WTC11 (cell line): ENCODE measurements around the gene SLC38A10.

Source experiments
- AR ChIP-seq: fragments of 250-450 bp; sonication (Bioruptor Pico); IDR thresholded peaks from 2 replicates; pipeline ENCODE4 v1.9.0; 2021; ENCODE audit warnings: mild to moderate bottlenecking
- ATF1 ChIP-seq: sonication (generic); formaldehyde crosslinking; IDR thresholded peaks from 2 replicates; pipeline ENCODE4 v1.8.1; 2023; ENCODE audit warnings: mild to moderate bottlenecking, moderate library complexity, missing genetic modification reagents
- CTCF ChIP-seq: fragments of 200-600 bp; IDR thresholded peaks from 2 replicates; pipeline ENCODE4 v1.8.0; 2022; ENCODE audit warnings: antibody characterized with exemption
- EMX1 ChIP-seq: fragments of 250-450 bp; sonication (Bioruptor Pico); IDR thresholded peaks from 2 replicates; pipeline ENCODE4 v1.8.0; 2021; ENCODE audit warnings: mild to moderate bottlenecking
- ESRRA ChIP-seq: sonication (generic); formaldehyde crosslinking; IDR thresholded peaks from 2 replicates; pipeline ENCODE4 v1.8.1; 2022; ENCODE audit warnings: mild to moderate bottlenecking, missing genetic modification reagents, borderline replicate concordance
- FOXJ3 ChIP-seq: sonication (generic); formaldehyde crosslinking; IDR thresholded peaks from 2 replicates; pipeline ENCODE4 v1.9.0; 2021; ENCODE audit warnings: missing genetic modification reagents, mild to moderate bottlenecking, borderline replicate concordance
- FOXP1 ChIP-seq: sonication (generic); formaldehyde crosslinking; IDR thresholded peaks from 2 replicates; pipeline ENCODE4 v1.8.0; 2022; ENCODE audit warnings: missing genetic modification reagents, mild to moderate bottlenecking, moderate library complexity, borderline replicate concordance
- MAX ChIP-seq: sonication (generic); formaldehyde crosslinking; IDR thresholded peaks from 2 replicates; pipeline ENCODE4 v1.8.0; 2022; ENCODE audit warnings: mild to moderate bottlenecking, missing genetic modification reagents
- NR3C1 ChIP-seq: sonication (generic); formaldehyde crosslinking; conservative IDR thresholded peaks from 2 replicates; pipeline ENCODE4 v1.8.1; 2023; ENCODE audit warnings: low read depth, mild to moderate bottlenecking, missing genetic modification reagents
- USF2 ChIP-seq: sonication (generic); formaldehyde crosslinking; IDR thresholded peaks from 2 replicates; pipeline ENCODE4 v1.8.1; 2023; ENCODE audit warnings: mild to moderate bottlenecking, missing genetic modification reagents, moderate library complexity
- ZNF263 ChIP-seq: sonication (generic); formaldehyde crosslinking; IDR thresholded peaks from 2 replicates; pipeline ENCODE4 v1.8.1; 2022; ENCODE audit warnings: low read depth, mild to moderate bottlenecking, moderate library complexity, missing genetic modification reagents
- TF ChIP-seq, protein P1 (sequence below): sonication (generic); formaldehyde crosslinking; IDR thresholded peaks from 2 replicates; pipeline ENCODE4 v1.8.1; 2022; ENCODE audit warnings: low read depth, missing genetic modification reagents, borderline replicate concordance
- TF ChIP-seq, protein P2 (sequence below): sonication (generic); formaldehyde crosslinking; IDR thresholded peaks from 2 replicates; pipeline ENCODE4 v1.8.1; 2023; ENCODE audit warnings: mild to moderate bottlenecking, missing genetic modification reagents
- TF ChIP-seq, protein P3 (sequence below): sonication (generic); formaldehyde crosslinking; IDR thresholded peaks from 2 replicates; pipeline ENCODE4 v1.8.0; 2022; ENCODE audit warnings: mild to moderate bottlenecking, missing genetic modification reagents

DNA sequence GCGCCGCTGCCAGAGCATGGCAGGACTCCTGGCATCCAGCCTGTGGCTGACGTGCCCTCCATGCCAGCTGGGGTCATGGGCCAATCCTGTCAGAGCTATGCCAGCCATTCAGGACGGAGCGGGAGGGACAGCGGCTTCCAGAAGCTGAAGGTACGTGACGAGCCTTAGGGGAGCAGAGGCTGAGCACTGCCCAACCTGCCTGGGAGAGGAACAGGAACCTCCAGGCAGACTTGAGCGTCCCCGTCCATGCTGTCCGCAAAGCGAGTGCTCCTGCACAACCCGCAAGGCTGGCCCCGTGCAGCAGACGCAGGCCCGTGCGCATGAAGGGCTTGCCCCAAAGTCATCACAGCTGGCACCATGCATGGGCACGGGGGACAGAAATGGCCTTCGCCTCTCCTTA is 34.5 kb downstream of the SLC38A10 start:
- TF ChIP-seq CTCF = no peak
- no peak for TF ChIP-seq ESRRA (CRISPR knock-in tag)
- no peak for TF ChIP-seq ATF1
- TF ChIP-seq, protein P1, sequence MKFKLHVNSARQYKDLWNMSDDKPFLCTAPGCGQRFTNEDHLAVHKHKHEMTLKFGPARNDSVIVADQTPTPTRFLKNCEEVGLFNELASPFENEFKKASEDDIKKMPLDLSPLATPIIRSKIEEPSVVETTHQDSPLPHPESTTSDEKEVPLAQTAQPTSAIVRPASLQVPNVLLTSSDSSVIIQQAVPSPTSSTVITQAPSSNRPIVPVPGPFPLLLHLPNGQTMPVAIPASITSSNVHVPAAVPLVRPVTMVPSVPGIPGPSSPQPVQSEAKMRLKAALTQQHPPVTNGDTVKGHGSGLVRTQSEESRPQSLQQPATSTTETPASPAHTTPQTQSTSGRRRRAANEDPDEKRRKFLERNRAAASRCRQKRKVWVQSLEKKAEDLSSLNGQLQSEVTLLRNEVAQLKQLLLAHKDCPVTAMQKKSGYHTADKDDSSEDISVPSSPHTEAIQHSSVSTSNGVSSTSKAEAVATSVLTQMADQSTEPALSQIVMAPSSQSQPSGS (CRISPR knock-in tag) = no peak
- no peak for TF ChIP-seq FOXP1
- TF ChIP-seq FOXJ3 (CRISPR knock-in tag) = no peak
- TF ChIP-seq, protein P2, sequence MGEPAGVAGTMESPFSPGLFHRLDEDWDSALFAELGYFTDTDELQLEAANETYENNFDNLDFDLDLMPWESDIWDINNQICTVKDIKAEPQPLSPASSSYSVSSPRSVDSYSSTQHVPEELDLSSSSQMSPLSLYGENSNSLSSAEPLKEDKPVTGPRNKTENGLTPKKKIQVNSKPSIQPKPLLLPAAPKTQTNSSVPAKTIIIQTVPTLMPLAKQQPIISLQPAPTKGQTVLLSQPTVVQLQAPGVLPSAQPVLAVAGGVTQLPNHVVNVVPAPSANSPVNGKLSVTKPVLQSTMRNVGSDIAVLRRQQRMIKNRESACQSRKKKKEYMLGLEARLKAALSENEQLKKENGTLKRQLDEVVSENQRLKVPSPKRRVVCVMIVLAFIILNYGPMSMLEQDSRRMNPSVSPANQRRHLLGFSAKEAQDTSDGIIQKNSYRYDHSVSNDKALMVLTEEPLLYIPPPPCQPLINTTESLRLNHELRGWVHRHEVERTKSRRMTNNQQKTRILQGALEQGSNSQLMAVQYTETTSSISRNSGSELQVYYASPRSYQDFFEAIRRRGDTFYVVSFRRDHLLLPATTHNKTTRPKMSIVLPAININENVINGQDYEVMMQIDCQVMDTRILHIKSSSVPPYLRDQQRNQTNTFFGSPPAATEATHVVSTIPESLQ (CRISPR knock-in tag) = no peak
- no peak for TF ChIP-seq AR (CRISPR knock-in tag)
- TF ChIP-seq NR3C1 (CRISPR knock-in tag) = no peak
- TF ChIP-seq, protein P3, sequence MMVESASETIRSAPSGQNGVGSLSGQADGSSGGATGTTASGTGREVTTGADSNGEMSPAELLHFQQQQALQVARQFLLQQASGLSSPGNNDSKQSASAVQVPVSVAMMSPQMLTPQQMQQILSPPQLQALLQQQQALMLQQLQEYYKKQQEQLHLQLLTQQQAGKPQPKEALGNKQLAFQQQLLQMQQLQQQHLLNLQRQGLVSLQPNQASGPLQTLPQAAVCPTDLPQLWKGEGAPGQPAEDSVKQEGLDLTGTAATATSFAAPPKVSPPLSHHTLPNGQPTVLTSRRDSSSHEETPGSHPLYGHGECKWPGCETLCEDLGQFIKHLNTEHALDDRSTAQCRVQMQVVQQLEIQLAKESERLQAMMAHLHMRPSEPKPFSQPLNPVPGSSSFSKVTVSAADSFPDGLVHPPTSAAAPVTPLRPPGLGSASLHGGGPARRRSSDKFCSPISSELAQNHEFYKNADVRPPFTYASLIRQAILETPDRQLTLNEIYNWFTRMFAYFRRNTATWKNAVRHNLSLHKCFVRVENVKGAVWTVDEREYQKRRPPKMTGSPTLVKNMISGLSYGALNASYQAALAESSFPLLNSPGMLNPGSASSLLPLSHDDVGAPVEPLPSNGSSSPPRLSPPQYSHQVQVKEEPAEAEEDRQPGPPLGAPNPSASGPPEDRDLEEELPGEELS (CRISPR knock-in tag) = no peak
- no peak for TF ChIP-seq MAX (CRISPR knock-in tag)
- no peak for TF ChIP-seq USF2
- TF ChIP-seq EMX1 = no peak
- no peak for TF ChIP-seq ZNF263 (CRISPR knock-in tag)
